ENCODE data around the gene USP48.

DNA sequence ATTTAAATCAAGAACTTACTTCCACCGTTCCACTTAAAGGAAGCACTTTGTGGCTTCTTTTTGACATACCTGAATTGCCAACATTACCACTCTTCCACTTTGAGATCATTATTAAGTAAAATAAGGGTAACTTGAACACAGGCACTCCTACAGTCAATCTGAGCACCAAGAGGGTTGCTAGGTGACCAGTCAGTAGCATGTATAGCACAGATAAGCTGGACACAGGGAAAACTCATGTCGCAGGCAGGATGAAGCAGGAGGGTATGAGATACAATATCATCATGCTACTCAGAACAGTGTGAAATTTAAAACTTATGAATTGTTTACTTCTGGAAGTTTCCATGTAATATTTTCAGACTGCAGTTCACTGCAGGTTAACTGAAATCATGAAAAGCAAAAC lies 66.8 kb downstream of the USP48 start:
- TF ChIP-seq, protein P1, sequence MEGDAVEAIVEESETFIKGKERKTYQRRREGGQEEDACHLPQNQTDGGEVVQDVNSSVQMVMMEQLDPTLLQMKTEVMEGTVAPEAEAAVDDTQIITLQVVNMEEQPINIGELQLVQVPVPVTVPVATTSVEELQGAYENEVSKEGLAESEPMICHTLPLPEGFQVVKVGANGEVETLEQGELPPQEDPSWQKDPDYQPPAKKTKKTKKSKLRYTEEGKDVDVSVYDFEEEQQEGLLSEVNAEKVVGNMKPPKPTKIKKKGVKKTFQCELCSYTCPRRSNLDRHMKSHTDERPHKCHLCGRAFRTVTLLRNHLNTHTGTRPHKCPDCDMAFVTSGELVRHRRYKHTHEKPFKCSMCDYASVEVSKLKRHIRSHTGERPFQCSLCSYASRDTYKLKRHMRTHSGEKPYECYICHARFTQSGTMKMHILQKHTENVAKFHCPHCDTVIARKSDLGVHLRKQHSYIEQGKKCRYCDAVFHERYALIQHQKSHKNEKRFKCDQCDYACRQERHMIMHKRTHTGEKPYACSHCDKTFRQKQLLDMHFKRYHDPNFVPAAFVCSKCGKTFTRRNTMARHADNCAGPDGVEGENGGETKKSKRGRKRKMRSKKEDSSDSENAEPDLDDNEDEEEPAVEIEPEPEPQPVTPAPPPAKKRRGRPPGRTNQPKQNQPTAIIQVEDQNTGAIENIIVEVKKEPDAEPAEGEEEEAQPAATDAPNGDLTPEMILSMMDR (IDR thresholded peaks at IDR 0.05): no peak
- no peak for TF ChIP-seq ZFP36 (IDR thresholded peaks at IDR 0.05; ENCODE audit: borderline replicate concordance, partially characterized antibody)
- TF ChIP-seq ZSCAN20 (CRISPR knock-in tag; IDR thresholded peaks at IDR 0.05): no peak
- TF ChIP-seq ZNF302 (CRISPR knock-in tag; IDR thresholded peaks at IDR 0.05): no peak
- no peak for TF ChIP-seq HOXA7 (CRISPR knock-in tag; IDR thresholded peaks at IDR 0.05)
- TF ChIP-seq, protein P2, sequence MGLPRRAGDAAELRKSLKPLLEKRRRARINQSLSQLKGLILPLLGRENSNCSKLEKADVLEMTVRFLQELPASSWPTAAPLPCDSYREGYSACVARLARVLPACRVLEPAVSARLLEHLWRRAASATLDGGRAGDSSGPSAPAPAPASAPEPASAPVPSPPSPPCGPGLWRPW (IDR thresholded peaks at IDR 0.05): no peak
- no peak for TF ChIP-seq SMC3 (IDR thresholded peaks at IDR 0.05)
- TF ChIP-seq, protein P3, sequence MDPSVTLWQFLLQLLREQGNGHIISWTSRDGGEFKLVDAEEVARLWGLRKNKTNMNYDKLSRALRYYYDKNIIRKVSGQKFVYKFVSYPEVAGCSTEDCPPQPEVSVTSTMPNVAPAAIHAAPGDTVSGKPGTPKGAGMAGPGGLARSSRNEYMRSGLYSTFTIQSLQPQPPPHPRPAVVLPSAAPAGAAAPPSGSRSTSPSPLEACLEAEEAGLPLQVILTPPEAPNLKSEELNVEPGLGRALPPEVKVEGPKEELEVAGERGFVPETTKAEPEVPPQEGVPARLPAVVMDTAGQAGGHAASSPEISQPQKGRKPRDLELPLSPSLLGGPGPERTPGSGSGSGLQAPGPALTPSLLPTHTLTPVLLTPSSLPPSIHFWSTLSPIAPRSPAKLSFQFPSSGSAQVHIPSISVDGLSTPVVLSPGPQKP (IDR thresholded peaks at IDR 0.05; ENCODE audit: low read depth, low read length): no peak
- TF ChIP-seq JUNB (IDR thresholded peaks at IDR 0.05): no peak
- TF ChIP-seq ESRRA (IDR thresholded peaks at IDR 0.05; ENCODE audit: borderline replicate concordance, low read length): no peak
